HG03196 (cell line): Measurements from ENCODE around the gene VEPH1.

Experiments used
- ATAC-seq: cut with Tn5 transposase; IDR thresholded peaks from one replicate; pipeline ENCODE4 v1.9.1; 2021; ENCODE audit not compliant: unreplicated experiment

VEPH1 gene

GRCh38 chr3:157313186-157313585, 190.0 kb downstream of the VEPH1 start:
- ATAC-seq = no peak

DNA sequence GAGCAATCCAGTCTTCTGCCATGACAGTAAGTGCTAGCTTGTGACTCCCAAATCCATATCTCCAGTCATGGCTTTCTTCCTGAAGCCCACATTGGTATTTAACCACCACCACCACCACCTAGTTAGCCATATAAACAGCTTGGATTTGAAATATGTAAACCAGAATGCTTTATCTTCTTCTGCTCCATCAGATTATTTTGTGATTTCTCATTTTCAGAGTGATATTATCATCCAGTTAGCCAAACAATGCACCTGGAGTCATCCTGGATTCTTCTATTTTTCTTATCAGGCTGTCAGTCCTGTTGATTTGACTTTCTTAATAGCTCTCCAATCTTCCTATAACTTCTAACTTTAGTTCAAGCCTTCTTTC, 190.9 kb downstream of the VEPH1 start:
- ATAC-seq = no peak

DNA sequence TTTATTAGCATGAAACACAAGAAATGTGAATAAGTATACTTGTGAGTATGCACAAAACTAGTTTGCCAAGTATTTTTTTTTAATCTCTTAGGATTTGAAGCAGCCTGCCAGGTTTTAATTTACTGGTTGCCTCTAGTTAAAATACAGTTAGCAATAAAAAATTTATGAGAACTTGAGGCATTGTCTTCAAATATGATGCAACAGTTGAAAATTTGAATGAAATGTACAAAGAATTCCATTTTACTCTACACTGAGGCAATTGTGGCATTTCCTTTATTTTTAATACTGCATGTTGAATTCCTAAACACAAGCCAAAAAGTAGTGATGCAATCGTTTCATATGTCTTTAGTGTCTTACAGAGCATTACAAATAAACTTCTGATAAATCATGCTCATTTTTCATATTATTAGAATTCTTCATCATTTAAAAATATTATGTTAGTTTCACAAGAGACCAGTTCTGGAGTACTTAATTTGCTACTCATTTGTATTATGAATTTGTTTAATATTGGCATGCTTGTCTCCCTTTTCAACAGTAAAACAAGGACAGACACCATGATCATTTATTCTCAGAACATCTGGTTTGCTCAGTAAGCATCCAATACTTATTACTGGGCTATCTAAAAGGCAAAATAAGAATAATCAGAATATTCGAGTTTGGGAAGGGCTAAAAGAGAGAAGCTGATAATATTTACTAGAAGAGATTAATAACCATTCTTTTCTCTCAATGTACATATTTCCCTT, 191.4 kb downstream of the VEPH1 start:
- no peak for ATAC-seq

DNA sequence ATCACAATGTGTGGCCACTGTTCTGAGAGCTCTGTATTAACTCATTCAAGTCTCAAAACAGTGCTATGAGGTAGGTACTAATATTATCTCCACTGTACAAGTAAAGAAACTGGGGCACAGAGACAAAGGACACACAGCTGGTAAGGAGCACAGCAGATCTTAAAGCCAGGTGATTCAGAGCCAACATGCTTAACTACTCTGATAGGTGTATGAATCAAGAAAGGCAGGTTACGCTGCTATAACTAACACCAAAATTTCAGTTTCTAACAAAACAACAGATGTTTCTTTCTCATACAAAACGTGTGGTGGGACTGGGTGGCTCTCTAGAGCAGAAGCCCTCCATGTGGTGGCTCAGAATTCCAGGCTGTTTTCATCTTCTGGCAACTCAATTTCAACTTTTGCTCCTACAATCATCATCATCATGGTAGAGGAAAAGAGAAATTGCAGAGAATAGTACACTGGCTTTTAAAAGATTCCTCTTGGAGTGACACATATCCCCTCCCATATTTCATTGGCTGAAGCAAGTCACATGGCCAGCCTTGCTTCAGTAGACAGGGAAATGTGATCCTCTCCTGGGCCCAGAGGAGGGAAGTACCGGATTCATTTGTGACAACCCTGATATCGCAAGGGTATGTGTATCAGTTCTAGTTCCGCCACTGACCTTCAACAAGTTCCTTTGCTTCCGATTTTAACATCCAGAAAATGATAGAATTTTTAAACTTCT, 192.7 kb downstream of the VEPH1 start:
- ATAC-seq = no peak

- ATAC-seq = no peak
Observed at GRCh38 chr3:157306502-157306901, 196.7 kb downstream of the VEPH1 start.

- no peak for ATAC-seq
Observed at GRCh38 chr3:157305392-157305791, 197.8 kb downstream of the VEPH1 start.

DNA sequence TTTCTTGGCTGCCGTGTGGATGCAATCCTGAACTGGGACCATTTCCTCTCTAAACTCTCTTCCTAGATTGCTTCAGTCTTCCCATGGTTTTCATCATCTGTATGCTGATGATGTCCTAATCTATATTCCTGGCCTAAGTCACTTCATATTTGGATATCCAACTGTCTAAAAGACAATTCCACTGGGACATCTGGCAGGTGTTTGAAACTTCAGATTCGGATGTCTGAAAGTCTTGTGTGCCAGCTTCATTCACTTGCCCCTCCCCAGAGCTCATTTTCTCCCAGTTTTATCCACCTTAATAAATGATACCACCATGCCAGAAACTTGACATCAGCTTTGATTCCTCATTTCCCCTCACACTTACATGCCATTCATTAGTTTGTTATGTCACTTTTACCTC, 201.5 kb downstream of the VEPH1 start:
- no peak for ATAC-seq

GRCh38 chr3:157300981-157301663, 202.1 kb downstream of the VEPH1 start:
- ATAC-seq = no peak

GRCh38 chr3:157300094-157300493, 203.1 kb downstream of the VEPH1 start:
- no peak for ATAC-seq

DNA sequence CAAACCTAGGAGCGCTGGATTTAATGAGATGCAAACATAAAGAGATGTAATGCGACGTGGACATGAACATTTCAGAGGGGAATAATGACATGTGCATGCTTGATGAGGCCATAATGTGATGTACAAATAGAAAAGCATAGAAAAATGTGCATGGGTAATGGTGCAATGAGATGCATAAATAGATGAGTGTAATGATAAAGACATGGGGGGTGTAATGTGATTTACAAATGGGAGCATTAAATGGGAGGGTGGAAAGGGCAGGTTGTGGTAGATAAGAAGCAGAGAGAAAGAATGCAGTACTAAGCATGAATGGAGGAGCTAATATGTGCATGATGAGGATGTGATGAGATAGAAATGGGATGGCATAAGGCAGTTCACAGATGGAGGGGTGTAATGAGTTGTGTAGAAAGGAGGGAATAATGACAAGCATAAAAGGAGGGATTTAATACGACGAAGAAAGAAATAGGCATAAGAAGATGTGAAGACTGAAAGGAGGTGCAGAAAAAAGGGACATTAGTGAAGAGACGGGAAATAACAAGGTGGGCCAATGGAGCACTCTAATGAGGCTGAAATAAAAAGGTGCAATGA, 205.8 kb downstream of the VEPH1 start:
- ATAC-seq = no peak

GRCh38 chr3:157294953-157295352, 208.3 kb downstream of the VEPH1 start:
- ATAC-seq = no peak

- ATAC-seq = no peak
Observed at GRCh38 chr3:157294491-157294890, 208.7 kb downstream of the VEPH1 start.

- no peak for ATAC-seq
Observed at GRCh38 chr3:157290766-157291165, 212.4 kb downstream of the VEPH1 start.

DNA sequence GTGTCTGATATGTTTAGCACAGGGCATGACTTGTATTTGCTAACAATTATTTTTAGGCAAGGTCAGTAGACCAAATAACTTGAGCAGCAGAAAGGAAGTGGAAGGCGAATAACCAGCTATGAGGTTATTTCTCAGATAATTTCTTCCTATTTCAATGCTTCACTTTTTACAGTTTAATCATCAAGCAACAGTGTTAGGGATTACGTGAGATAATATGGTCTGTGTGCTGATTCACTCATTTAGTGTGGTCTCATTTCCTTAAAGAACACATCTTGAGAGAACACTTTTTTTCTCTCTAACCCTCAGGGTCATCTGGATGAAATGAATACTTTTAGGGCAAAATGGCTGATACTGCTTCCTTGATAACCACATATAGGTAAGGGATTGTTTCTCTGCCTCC, 217.2 kb downstream of the VEPH1 start:
- ATAC-seq = no peak

GRCh38 chr3:157285141-157285540, 218.1 kb downstream of the VEPH1 start:
- no peak for ATAC-seq

DNA sequence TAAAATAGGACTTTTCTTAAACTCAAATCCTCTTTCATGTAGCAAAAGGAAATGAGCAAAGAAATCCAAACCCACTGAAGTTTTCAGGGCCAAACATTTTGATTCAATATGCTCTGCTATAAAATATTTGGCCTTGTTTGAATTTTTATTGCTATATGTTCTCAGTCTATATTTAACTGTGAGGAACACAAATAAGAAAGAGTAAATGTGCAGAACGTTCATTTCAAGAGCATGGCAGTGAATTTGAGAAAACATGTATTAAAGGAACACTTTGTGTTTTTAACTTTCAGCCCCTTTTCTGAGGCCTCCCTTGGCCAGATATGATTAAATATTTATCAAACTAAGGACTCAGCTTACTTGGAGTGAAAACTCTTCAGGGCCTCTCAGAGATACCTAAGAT, 218.5 kb downstream of the VEPH1 start:
- no peak for ATAC-seq

DNA sequence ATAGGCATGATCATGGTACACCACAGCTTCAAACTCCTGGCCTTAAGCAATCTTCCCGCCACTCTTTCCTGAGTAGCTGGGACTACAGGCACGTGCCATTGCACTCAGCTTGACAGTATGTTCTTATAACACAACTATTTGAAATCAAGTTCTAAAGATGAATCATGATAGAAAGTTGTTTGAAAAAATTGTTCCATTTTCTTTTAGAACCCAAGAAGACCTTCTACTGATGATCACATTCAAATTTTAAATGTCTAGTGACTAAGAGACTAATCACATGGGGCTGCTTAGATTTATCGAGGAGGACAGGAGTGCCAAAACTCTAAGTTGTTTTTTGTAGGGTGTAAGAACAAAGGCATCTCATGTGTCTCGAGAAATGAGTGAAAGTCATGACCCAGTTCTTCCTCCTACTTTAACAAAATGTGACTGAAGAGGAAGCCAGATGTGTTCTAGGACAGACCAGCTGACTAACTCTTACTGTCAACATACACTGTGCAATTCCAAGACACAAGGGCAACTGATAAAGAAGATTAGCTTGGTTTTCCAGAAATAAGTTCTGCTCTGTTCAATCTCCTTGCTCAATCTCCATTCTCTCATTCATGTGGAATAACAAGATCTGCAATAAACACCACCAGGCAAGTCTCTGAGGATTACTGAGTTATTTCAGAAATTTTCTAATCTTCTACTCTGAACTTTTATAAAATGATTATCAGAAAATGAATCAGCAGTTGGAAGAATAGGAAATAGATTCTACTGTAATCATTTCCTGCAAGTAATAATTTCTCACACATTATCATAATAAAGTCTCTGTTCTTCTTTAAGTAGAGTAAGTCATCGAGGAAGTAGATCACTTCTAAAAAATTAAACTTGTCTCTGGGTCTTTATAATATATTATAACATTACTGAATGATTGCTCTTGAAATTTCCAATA, 220.7 kb downstream of the VEPH1 start:
- ATAC-seq = no peak

DNA sequence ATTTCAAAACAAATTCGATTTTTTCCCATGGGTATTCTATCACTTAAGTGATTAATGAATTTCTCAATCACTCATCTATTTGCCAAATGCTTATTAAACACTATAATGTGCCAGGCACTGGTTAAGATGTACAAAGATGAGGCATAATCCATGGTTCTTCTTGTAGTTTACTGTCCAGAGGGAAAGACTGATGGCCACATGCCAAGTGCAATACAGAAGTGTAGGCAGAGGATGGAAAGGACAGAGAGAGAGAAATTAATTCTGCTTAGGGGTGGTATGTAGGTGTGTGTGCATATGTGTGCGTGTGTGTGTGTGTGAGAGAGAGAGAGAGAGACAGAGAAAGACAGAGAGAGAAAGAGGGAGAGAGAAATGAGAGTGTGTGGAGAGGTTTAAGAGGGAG, 222.4 kb downstream of the VEPH1 start:
- ATAC-seq = no peak

GRCh38 chr3:157280354-157280753, 222.9 kb downstream of the VEPH1 start:
- ATAC-seq = no peak

DNA sequence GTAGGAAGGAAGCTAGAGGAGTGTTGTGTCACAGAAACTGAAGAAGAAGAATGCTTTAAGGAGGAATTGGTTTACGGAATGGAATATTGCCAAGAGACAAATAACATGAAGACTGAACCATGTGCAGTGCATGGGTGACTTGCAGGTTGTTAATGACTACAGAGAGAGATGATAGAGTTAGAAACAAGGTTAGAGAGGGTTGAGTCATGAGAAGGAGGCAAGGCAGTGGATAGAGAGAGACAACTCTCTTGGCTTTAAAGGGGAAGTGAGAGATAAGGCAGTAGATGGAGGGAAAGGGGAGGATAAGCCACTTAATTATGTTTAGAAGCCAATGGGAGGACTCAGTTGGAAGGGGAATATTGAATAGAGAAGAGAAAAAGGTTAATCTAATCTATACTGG, 224.0 kb downstream of the VEPH1 start:
- no peak for ATAC-seq

- no peak for ATAC-seq
Observed at GRCh38 chr3:157276801-157277200, 226.4 kb downstream of the VEPH1 start.
